ENCODE results near the gene VWA8.
"Not testable (repeated sequence)": the region's sequence is repeated elsewhere in the genome, so short reads cannot be mapped to it uniquely, and the experiment has no call there.

Gene VWA8

DNA sequence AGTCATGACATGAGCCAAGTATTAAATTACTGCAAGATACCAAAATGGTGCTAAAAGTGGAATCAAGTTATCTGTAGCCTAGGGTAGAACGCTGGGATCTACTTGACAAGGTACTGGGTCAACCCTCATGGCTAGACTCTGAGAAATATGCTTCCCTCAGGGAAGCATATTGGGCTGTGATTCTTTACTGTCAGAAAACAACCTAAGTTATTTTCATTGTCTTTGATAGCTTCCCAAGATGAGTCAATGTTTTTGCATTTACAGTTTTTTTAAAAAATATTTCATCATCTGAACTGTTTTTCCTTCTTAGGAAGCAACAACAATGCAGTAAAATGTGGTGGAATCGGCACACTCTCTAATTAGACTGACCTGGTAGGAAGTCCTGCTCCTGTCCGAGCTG is 285.6 kb downstream of the VWA8 start:
- no peak for DNase-seq

DNA sequence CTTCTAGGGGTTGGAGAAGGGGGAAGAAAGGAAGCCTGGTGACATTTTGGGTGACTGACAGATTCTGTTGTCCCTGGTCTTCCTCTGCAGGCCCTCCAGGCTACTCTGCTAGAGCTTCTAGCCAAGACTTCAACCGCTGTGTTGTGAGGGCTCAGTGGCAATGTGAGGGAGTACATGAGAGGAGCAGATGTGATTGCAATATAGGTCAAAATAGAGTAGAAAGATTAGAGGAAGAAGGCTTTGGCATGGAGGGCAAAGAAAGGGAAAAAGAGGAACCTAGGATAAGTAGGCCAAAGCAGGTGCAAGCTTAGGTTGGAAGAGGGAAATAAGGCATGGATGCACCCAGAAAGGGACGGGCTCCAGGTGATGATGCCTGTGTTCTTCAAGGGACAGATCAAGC is 286.7 kb downstream of the VWA8 start:
- DNase-seq = no peak

DNA sequence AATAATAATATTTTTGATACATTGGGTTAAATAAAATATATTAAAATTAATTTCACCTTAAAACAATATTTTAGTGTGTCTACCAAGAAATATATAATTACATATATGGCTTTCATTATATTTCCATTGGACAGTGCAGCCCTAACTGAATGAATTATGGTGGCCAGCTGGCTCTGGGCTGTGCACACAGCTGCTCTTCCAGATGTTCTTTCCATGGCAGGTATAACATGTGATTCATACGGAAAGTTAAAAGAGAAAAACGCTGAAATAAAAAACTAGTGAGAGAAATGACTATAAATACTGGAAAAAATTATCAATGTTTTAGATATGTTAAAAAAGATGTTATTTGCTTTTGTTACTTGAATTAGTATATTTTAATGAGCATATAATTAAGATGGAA is 287.3 kb downstream of the VWA8 start:
- DNase-seq = no peak

DNA sequence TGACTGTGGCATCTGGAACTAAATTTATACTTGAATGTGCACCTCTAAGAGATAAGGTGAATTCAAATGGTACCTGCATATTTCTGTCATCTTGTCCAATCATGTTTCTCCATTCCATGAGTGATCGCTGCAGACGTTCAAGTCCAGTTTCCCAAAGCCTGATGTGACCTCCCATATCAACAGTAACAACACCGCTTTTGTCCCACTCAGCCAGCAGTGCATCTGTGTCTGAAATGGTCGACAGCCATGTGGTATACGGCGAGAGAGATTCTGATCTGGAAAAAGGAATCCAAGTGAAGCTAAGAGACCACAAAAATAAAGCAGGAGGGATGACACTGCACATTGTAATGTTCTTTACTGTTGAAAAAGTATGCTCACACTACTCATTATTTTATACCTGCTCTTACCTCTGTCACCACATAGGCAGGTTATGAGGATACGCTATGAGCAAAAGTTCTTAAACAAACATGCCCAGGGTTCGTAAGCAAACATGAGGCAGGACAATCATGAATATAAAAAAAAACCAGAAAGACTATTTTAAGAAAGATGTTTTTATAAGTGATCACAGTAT is 290.0 kb downstream of the VWA8 start:
- DNase-seq = no peak

DNA sequence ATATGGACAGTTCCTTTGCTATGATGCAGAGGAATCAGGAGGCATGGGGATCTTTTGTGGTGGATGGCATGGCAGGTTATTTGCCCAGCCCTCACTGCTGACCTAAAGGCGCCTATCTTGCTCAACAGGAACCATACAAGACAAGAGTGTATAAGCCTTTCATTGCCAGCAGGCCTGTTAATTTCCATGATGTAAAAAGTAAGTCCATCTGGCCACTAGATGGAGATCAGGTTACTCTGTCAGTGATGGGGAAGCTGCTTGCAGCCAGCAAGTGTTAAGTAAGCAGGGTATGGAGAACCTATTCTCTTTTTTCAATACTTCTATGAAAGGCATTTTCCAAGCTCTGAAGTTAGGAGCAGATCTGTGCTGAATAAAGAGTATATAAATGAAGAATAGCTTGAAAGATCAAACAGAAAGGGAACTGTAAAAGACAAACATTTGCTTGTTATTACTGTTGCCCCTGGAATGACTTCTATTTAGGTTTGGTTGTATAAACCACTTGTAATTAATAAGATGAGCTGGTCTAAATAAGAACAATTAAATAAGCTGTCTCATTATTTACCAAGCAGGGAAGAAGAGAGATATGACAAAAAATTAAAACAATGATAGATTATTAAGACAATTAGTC is 292.7 kb downstream of the VWA8 start:
- no peak for DNase-seq

DNA sequence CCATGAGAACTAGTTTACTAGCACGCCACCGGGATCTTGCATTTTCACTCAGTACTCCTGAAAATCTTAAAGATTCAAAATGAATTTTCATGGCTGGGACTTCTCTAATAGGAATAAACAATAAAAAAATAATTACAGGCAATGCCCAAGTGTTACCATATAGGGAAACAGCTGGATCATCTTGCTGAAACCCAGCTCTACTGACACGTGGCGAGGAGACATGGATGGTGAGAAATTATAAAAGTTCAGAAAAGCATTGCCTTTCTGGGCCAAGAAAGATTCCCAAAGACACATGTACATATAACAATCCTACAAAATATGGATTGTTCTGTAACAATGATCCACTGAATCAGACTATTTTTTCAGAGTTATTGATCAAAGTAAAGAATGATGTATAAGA is 294.3 kb downstream of the VWA8 start:
- no peak for DNase-seq

DNA sequence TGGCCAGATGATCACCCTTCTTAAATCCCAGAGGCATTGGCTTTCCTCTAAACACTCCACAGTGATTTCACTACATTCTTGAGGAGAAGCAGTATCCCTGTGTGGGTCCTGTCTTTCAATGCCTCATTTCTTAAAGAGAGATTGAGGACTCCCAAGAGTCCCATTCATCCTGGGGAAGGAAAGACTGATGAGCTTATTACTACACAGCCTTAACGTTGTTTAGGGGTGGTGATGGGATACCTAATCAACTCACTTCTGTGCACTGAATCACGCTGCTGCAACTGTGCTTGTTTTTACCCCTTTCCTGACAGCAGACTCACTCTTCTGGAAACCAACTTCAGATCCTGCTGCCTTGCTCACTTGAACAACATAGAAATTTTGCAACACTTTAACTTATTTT is 300.5 kb downstream of the VWA8 start:
- no peak for DNase-seq

DNA sequence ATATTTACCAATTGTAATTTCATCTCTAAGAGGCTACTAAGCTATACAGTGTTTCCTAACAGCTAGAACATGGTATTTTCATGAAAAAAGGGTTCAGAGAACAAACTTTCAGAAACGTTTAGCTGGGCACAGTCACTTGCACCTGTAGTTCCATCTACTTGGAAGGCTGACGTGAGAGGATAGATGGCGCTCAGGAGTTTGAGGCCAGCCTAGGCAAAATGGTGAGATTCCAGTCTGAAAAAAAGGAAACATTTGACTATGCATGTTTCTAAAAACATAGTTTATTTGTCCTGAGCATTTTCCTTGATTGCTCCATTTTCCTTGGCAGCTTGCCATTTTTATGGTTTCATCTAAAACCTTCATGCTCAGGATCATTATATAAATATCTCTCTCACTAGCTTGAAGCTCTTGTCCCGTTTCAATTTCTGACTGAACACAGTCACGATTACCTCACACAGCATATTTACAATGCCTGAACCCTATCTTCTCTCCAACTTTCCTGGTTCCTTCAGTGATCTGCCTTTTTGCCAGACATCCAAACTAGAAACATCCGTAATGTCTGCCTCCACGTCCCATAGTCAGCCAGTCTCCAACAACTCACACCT is 302.8 kb downstream of the VWA8 start:
- DNase-seq = no peak

DNA sequence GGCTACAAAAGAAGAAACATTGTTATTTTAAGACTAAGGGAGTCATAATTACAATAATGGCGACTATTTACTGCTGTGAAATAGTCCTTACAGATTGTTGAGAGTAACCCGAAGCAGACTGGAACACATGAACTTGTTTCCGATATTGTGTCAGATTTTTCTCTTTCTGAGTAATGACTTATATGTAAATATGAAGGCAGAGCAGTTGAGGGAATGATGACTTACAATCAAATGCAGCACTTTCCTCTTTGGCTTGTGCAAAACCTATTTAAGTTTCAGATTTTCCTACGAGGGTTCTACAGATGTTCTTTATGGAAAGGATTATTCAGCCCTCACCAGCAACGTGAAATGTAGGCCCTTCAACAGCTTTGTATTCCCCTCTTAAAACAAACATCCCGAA is 304.9 kb downstream of the VWA8 start:
- DNase-seq = no peak

DNA sequence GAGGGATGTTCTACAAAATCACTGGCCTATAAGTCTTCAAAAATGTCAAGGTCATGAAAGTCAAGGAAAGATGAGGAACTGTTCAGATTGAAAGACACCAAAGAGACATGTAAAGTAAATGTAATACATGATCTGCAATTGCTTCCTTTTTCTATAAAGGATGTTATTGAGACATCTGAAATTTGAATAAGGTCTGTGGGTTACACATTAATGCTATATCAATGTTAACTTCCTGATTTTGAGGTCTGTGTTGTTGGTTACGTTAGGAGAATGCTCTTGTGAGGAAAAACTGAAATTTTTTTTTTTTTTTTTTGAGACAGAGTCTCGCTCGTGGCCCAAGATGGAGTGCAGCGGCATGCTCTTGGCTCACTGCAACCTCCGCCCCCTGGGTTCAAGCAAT is 306.1 kb downstream of the VWA8 start:
- no peak for DNase-seq

DNA sequence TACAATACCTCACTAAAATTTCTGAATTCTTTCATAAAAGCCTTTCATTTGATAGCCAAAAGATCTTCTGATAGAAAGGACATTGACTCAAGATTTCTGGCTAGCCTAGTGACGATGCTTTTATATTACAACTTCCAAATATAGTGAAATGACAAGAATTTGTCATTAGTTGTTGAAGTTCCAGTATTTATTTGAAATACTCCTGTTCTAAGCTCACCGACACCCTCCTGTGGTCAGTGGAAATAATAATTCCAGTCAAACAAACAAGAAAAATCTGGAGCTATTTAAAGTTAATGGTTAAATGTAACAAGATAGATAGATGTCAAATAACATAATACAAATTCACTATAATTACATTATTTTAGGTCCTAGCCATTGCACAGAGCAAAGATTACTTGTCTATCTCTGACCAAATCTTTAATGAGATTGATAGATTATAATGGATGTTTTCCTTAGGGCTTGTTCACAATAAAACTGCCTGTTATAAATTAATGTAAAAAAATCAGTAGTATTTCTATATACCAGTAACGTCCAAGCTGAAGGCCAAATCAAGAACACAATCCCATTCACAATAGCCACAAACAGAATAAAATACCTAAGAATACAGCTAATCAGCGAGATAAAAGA is 308.1 kb downstream of the VWA8 start:
- no peak for DNase-seq

DNA sequence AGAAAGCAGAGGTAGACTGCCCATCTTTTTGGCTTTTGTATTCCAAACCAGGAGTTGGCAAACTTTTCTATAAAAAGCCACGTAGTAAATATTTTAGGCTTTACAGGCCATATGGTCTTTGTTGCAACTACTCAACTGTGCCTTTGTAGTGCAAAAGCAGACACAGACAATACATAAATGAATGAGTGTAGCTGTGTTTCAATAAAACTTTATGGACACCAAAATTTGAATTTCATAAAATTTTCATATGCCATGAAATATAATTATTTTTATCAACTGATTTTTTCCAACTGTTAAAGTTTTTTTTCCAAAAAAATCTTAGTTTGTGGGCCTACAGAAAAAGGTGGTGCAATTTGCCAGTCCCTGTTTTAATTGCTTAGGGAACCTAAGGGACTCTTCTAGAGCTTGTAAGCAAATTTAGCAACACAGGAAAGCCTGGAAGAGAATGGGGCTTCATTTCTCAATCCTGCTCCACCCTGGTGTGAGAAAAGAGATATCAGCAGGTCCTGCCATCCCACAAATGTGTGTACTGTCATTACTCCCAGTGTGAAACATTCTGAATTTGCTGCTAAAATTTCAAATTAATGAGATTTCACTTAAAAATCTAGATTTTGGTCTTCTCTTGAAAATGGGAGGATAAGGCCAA is 309.4 kb downstream of the VWA8 start:
- no peak for DNase-seq

DNA sequence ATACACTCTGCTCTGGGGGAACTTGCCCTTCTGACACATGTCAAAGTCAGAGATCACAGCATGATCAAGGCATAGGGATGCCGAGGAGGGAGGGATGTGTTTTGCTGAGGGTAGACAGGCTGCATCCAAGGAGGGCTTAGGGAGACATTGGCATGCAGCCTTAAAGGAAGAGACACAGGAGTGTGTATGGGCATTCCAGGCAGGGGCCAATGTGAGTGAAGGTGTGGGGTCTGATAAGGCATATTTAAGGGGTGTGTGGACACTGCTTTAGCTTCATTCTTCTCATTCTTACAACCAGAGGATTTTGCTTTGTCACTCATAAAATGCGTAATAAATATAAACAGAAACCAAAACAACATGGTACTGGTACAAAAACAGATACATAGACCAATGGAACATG is 310.2 kb downstream of the VWA8 start:
- DNase-seq = no peak

DNA sequence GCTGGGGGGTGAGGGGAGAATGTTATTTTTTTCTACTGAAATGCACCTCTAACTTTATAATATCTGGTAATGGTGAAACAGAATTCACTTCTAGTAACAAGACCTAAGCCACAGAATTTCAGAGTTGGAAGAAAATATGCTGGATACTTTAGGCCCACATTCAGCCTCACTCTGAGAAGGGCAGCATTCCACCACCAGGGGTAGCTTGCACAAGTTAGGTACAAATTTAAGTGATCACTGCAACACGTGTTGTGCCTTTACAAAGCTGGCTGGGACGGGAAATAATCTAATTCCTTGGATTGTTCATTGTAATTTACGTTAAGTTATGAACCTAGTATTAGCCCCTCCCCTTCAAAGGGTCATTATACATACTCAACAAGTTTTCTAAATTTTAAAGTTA is 311.2 kb downstream of the VWA8 start:
- DNase-seq = no peak

DNA sequence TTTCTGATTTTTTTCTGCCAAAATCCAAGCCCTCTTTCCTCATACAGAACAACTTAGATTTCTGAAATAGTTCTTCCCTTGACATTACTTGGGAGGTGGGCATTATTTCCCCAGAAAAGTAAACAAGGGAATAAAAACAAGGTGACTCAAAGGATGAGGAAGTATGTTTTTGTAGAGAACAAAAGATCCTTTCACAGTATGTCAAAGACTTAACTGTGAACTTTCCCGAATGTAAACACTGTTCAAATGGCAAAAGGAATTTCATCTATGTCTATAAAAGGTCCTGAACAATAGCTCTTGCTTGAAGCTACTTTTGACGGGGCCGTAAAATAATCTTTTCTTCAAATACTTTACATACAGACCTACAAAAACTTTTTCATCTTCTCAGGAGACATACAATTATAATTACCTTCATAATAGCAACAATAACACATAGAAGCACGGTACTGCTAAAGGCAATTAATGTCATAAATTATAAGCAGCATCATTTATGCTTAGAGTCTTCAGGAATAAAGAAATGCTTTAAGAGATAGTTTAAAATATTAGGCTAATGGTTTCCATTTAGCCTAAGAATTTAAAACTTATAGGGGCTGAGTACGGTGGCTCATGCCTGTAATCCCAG is 312.5 kb downstream of the VWA8 start:
- no peak for DNase-seq

DNA sequence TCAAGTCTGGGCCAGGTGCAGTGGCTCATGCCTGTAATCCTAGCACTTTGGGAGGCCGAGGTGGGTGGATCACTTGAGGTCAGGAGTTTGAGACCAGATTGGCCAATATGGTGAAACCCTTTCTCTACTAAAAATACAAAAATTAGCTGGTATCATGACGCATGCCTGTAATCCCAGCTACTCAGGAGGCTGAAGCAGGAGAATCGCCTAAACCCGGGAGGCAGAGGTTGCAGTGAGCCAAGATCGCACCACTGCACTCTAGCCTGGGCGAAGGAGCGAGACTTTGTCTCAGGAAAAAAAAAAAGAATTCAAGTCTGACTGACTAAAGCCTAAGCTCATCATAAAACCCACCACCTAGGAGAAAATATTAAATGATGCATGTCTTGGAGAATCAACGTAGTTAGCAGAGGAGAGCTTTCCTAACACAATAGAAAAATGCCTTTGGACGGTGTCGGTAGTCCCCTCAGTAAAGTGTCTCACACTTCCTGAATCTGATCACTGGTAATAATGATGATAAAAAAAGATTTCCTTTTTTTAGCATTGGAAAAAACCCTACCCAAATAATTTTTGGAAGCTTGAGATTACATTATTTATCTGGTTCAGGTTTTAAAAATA is 313.1 kb downstream of the VWA8 start:
- DNase-seq = not testable (repeated sequence)

DNA sequence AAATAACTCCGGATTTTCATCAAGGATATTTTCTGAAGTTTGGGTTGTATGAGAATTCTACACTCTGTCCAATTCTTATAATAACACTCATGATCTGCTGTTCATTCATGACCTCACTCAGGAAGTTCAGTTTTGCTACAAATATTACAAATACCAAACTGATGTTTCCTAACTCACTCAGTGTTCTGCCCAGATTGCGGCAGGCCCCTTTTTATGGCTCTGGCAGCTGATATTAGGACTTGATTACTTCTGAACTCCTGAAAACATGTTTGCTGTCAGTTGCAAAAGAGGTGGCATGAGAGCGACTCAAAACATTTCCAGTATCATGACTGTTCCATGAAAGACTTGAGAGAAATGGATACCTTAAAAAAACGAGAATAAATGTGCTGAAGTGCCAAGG is 315.6 kb downstream of the VWA8 start:
- DNase-seq = no peak

DNA sequence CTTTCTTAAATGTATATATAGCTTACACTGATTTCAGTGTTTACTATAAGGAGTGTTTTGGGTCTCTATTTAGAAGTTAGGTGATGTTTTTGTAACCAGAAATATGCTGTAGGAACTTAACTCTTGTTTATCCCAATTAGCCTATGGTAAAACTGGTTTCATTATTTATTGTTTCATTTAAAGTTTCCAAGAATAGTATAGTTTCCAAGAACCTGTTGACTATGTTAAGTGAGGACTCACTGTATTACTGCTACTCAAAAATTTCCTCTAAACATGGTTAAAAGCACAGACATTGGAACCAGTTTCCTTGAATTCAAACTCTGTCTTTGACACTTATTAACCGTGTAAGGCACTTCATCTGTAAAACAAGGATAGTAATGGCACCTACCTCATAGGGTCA is 316.2 kb downstream of the VWA8 start:
- no peak for DNase-seq

DNA sequence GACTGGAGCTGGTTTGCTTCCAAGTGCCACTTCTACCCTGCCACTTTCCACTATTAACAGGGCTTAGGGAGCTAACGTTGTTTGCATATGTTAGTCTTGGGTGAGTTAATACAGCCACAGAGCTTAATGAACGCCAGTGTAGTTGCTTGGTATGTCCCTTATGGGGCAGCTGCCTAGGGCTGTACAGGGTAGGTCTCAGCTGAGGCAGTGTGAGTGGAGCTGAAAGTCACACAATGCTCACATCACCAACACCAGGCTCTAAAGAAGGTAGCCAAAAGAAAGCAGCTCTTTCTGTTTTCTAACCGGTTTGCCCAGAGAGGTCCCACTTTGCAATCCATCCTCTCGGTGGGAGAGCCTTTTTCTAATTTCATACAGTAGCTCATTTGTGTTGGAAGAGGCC is 317.4 kb downstream of the VWA8 start:
- no peak for DNase-seq

DNA sequence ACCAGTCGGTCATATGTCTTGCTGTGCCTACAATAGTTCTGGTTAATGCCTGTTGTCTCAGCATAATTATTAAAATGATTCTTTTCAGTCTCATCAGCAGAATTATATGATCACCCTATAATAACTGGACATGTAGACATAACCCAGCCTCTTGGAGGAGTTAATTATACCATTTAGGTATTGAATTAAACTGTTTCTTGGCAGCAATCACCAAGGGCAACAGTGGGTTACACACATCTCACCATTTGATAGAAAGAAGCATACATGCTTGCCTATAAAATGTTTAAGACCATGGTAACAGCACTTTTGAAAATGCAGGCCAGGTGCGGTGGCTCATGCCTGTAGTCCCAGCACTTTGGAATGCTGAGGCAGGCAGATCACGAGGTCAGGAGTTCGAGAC is 318.9 kb downstream of the VWA8 start:
- no peak for DNase-seq

DNA sequence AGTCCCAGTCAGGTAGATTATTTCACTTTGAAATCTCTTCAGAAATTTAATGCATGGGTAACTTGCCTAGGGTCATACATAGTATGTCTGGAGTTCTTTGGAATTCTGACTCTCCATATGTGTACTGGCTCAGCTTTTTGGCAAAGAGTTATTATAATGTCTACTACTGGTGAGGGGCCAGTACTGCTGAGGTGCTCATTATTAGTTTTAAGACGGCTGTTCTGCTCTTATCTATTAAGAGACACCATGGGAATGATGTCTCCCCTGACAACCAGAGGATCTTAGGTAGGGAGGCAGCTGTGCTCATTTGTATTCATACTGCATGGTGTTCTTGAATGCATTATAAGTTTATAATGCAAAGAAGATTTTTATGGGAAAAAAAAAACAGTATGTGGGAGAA is 319.5 kb downstream of the VWA8 start:
- no peak for DNase-seq

DNA sequence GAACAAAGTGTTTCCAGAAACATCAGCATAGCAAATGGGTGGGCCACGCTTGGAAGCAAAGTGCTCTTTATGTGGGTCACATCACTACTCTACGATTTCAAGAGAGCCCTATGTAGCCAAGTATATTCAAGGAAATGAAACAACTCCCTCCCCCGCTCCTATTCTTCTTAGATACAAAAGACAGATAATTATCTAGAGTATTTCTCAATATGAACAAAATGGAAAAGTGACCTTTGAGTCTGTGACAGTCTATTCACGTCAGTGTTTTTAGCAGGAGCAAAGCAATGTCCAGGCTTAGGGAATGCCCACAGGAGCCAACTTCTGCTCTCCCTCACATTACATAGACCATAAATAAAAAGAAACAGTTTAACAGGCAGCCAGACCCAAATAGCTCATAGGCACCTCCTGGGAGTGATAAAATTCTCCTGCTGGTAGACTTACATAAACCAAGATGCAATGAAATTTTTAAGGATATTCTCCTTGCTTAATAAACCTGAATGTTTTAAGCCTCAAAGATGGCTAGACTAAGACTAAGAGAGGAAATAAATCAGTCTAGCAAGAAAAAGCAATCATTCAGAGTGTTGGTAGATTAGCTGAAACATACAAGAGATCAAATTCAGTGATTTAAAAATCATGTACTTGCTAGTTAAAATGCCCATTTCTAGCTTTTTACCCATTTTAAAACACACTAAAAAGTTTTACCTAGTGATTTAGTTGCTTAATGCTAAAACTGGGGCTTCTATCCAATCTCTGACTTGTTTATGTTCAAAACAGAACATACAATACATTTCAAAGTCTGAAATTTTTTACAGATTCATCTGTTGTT is 320.7 kb downstream of the VWA8 start:
- no peak for DNase-seq
